Measurements from ENCODE around the gene P2RY14.

Gene P2RY14

GRCh38 chr3:151303751-151304150 lies 25.4 kb upstream of the P2RY14 start:
- FAIRE-seq (no peak), DNase-seq (ENCODE audit: insufficient read length, low spot score) (no peak)

- no peak for FAIRE-seq
- no peak for DNase-seq (ENCODE audit: insufficient read length, low spot score)
Measured at GRCh38 chr3:151301787-151302186, 23.4 kb upstream of the P2RY14 start.

DNA sequence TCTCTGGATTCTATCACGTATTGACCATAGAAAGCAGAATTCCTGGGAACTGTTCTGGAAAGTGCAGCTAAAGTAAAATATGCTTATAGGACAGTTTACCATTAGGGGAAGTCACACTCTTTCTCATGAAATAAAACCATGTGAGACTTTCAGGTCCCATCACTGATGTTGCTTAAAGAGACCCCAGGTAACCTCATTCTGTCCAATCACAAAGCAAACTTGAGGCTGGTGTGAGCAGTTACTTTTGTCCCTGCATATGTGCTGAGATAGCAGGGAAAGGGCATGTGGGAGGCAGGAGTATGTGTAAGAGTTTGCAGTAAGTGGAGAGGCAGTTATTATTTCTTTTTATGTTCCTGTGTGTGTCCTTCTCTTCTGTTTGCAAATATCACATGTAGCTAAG lies 22.2 kb upstream of the P2RY14 start:
- FAIRE-seq (no peak), DNase-seq (ENCODE audit: insufficient read length, low spot score) (no peak)

- FAIRE-seq (no peak), DNase-seq (ENCODE audit: insufficient read length, low spot score) (no peak)
Measured at GRCh38 chr3:151299006-151299405, 20.7 kb upstream of the P2RY14 start.

DNA sequence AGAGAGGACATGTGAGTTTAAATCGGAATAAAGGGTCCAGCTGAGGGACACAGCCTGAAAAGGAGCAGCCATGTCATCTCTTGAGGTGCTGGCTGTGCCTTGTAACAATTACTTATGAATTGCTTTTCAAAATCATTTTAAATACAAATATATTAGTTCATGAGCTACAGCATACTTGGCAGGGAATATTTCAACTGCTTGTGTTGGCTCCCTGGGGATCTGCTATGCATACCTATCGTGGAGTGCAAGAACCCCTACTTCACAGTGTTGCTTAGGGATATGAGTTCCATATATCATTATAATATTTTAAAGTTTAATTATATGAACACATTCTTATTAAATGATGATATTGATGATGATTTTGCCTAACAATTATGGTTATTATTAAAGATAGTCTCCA lies 19.1 kb upstream of the P2RY14 start:
- FAIRE-seq (no peak), DNase-seq (ENCODE audit: insufficient read length, low spot score) (no peak)

DNA sequence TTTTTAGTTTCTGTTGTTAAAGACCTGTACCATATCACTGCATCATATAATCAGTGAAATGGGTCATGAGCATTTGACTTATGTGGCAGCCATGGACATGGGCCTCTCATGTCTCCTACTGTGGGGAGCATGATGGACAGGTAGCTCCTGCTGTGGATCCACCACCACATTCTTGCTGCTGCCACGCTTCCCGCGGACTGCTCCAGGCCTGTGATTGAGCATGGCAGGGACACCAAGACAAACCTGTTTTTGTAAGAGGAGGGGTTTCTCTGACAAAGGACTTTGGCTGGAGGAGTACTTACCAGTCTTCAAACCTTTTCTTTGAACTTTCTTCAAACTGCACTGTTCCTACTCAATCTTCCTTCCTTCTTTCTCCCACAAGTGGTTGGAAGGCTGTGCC lies 17.9 kb upstream of the P2RY14 start:
- DNase-seq (ENCODE audit: insufficient read length, low spot score) = no peak
- FAIRE-seq = no peak

DNA sequence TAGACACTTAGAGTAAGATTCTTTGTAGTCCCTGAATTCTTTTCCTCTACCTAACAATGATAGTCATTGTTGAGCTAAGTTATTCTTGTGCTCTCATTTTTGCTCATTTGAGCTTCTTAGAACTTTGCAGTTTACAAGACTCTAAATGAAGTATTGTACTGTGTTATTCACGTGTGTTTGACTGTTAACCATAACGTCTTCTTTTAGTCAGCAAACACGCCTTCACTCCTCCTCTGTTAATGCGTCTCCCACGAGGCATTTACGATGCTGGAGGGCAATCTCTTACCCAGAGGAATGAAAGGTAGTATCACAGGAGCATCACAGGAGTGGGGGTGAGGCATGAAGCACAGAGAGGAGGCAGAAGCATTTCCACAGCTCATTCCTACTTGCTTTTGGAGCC lies 14.8 kb upstream of the P2RY14 start:
- no peak for FAIRE-seq
- no peak for DNase-seq (ENCODE audit: insufficient read length, low spot score)

DNA sequence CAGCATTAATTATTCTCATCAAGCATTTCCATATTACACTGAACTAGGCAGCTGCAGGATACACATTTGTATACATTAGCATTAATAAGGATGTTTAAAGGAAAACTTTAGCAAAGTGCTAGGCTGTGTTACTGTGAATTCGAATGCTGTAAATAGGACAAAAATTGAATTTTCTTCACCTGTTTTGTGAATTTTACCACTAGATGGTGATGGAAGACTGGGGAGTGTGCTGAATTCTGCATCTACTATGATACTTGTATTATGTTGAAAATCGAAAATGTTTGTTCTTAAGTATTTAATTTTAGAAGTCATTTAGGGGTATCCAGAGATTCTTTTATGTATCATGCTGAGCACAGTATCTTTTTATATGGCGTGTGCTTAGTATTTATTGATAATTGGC lies 12.3 kb upstream of the P2RY14 start:
- FAIRE-seq (no peak), DNase-seq (ENCODE audit: insufficient read length, low spot score) (peak; percentile 44)

DNA sequence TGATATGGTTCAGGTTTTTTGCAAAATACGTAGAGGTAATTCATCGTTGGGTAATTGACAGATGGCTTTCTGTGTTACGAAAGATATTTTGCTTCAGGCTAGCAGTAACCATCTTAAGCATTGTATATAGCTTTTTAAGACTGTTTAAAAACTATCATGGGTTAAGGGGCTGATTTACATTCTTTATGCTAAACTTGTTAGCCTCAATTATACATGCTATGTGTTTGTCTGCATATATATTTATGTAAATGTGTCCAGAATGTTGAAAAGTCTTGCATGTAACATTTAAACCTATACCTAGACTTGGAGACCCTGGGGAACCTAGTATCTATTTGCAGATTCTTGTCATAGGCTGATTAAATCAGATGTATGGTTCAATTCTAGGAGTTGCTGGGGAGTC lies 11.1 kb upstream of the P2RY14 start:
- no peak for DNase-seq (ENCODE audit: insufficient read length, low spot score)
- FAIRE-seq = no peak

DNA sequence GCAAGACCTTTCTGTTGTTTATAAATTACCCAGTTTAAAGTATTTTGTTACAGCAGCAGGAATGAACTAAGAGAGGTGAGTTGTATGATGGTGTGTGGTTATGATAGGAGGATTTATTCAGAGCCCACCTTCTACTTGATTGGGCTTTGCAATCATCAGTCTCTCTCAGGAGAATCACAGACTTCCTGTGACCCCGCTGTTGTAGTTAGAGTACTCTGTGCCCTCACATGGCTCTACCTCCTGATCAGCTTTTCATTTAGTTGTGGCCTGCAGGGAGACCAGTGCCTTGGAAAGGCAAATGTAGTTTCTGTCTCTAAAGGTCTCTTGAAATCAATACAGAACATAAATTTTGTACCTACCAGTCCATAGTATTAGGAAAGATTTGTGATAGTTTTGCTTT lies 7.6 kb upstream of the P2RY14 start:
- DNase-seq (ENCODE audit: insufficient read length, low spot score) = no peak
- no peak for FAIRE-seq

- FAIRE-seq (no peak), DNase-seq (ENCODE audit: insufficient read length, low spot score) (no peak)
Measured at GRCh38 chr3:151283907-151284461, 5.6 kb upstream of the P2RY14 start.

- DNase-seq (ENCODE audit: insufficient read length, low spot score) (no peak), FAIRE-seq (no peak)
Measured at GRCh38 chr3:151283387-151283786, 5.0 kb upstream of the P2RY14 start.

- peak; percentile 53 for DNase-seq (ENCODE audit: insufficient read length, low spot score)
Measured at GRCh38 chr3:151282921-151283320, 4.6 kb upstream of the P2RY14 start.

DNA sequence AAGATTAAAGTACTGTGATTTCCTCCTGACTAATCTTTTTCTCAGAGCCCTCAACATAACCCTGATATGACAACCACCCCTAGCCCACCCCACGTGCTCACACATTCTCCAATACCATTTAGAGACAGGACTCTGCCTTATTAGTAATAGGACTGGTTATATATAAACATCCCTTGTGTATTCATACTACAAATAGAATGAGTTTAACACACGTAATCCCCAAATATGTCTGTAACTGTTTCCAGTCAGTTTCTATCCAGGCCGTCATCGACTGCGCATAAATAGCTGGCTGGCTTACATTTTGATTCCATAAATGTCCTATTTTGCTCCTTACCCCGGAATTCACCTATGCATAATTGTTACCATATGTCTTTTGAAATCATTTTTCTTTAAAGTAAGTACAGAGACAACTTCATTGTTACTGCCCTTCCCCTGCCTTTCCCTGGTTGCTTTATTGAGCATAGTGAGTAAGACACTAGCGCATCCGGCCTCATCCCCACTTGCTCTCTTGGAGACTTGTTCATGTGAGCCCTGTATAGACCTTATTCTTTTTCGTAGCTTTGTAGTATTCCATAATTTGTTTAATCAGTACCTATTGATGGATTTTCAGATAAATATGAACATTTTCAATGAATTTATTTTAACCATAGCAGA lies 3.5 kb upstream of the P2RY14 start:
- no peak for DNase-seq (ENCODE audit: insufficient read length, low spot score)

More at GRCh38 chr3:151282921-151283320, 4.6 kb upstream of the P2RY14 start:
- FAIRE-seq = no peak

DNA sequence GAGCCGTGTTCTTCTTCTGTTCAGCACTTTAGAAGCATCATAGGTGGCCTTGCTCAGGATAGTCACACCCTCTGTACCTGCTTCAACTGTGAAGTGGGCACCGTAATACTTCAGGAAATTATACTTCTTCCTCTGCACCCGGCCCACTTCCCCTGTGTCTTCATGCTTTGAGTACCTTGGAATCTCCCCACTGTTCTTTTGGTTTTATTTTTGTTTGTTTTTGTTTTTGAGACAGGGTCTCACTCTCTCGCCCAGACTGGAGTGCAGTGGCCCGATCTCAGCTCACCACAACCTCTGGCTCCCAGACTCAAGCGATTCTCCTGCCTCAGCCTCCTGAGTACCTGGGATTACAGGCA lies 1.7 kb downstream of the P2RY14 start:
- DNase-seq (ENCODE audit: insufficient read length, low spot score) (no peak), FAIRE-seq (no peak)

More for the DNA sequence above, 3.5 kb upstream of the P2RY14 start:
- no peak for FAIRE-seq

GRCh38 chr3:151276038-151276686 lies 2.2 kb downstream of the P2RY14 start:
- DNase-seq (ENCODE audit: insufficient read length, low spot score) (no peak), FAIRE-seq (no peak)

DNA sequence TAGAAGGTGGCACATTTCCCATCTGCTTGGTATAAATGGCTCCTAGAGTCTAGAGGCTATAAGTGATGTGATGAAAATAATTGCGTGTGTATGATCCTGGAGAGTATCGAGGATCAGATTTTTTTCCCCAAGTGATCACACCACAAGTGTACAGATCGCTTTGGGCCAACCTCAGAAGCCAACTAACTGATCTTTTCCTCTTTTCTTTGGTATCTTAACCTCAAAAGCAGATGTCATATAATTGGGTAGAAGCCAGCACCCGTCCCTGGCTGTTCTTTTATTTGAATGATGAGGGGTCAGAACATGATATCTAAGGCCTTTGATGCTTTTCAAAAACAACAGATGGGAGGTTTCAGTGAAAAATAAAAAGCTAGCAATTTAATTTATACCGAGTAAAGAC lies 3.3 kb downstream of the P2RY14 start:
- DNase-seq (ENCODE audit: insufficient read length, low spot score) = no peak
- FAIRE-seq = no peak

DNA sequence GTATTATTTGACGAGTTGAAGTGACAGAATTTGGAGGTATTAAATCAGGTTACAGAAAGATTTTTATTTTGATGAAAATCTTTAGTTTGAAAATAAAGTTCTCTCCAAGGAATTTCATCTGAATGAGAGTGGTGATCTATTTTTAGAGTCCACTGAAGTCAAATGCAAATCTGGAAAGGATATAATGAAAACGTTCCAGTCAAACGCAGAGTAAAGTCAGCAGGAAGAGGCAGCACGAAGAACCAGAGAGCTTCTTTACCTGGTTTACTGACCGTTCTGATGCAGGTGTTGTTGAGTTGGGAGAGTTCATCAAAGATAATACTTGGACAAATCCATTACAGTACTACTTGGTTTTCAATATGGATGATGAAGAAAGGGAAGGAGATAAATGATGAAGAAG lies 8.7 kb downstream of the P2RY14 start:
- FAIRE-seq = no peak
- DNase-seq (ENCODE audit: insufficient read length, low spot score) = no peak

DNA sequence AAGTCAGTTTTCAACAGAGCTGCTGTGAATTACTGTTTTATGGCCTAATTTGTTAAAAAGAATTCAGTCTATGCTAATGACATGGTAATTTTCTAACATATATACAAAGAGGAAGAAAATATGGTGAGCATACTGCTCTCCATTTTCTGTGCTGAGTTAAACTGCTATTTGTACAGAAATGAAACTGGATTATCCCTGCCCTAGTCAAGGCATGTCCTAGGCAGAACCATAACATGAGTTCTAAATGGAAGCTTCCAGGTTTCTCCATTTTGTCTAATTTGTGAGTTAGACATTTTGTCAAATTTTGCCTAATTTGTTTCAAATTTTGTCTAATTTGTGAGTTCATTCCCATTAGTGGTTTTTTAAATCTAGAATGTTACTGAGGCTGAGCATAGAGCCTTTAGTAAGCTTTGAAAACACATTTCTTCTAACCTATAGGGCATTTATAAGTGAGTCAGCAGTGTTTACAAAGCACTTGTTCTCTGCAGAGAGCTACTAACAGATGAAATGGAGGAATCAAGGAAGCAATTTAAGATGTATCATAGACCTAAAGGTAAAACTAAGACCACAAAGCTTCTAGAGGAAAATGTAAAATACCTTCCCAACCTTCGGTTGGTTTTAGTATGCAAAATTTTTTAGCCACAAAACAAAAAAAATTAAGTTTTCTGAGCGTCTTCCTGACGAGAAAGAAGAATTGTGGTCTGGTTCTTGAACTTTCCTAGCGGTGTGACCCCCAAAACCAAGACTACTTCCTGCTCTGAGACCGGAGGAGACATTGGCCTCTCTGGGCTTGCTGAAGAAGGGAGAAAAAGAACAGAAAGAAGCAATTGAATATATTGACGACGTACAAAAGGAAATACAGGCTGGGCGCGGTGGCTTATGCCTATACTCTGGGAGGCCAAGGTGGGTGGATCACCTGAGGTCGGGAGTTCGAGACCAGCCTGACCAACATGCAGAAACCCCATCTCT lies 9.8 kb downstream of the P2RY14 start:
- FAIRE-seq = no peak
- DNase-seq (ENCODE audit: insufficient read length, low spot score) = no peak

GRCh38 chr3:151267066-151267465 lies 11.3 kb downstream of the P2RY14 start:
- FAIRE-seq = no peak
- DNase-seq (ENCODE audit: insufficient read length, low spot score) = no peak

- FAIRE-seq (no peak), DNase-seq (ENCODE audit: insufficient read length, low spot score) (no peak)
Measured at GRCh38 chr3:151265866-151266265, 12.5 kb downstream of the P2RY14 start.

All from HTR-8/SVneo (cell line).